ENCODE results near the gene DMD. TPM values are rescaled to one million over a fixed set of nuclear protein-coding genes. Genes with fewer than 3 reads are reported as not detected.

Gene DMD
- total RNA-seq, 3 donors from 2014 or later (not counting 1 experiment from before 2014, with no cell fraction given) = not detected

GRCh38 chrX:33062041-33062440, 149.3 kb downstream of the DMD start:
- Histone ChIP-seq H3K4me3 (ENCODE audit: low read length) (no peak overlapping the region), H3K27me3 (ENCODE audit: control insufficient read depth, insufficient read depth, low read length) (no peaks in the 10 kb centered on the region), H3K36me3 (ENCODE audit: control insufficient read depth, insufficient read depth, low read length) (no peaks in the 10 kb centered on the region), H3K4me1 (ENCODE audit: control insufficient read depth, insufficient read depth, low read length) (no peaks in the 10 kb centered on the region), H3K9me3 (ENCODE audit: control insufficient read depth, insufficient read depth, low read length) (no peaks in the 10 kb centered on the region), H3K27ac (ENCODE audit: low read length) (no peak overlapping the region)
- Mint-ChIP-seq H3K9me3 (peaks cover 2 to 7% of the 10 kb centered on the region in 2 donors), H3K36me3 (no peaks in the 10 kb centered on the region), H3K27ac (no peak overlapping the region), H3K27me3 (ENCODE audit: low read depth in 2 of 2) (no peaks in the 10 kb centered on the region), H3K4me3 (no peak overlapping the region), H3K4me1 (no peaks in the 10 kb centered on the region)
- DNase-seq = no peak
- no peak for ATAC-seq
- no CpG with 5 or more reads among the region's 1 CpG for WGBS (ENCODE audit: insufficient coverage)
- TF ChIP-seq CTCF (IDR thresholded peaks at IDR 0.05) = no peak
- intact Hi-C loops (cut with micrococcal nuclease) = no loop called here

- H3K4me3 ChIP-seq (ENCODE audit: low read length) = no peak overlapping the region
- Mint-ChIP-seq H3K4me1 (no peaks in the 10 kb centered on the region), H3K27ac (no peak overlapping the region), H3K4me3 (no peak overlapping the region), H3K9me3 (peaks cover 2 to 3% of the 10 kb centered on the region in 2 donors), H3K36me3 (no peaks in the 10 kb centered on the region), H3K27me3 (ENCODE audit: low read depth in 2 of 2) (no peaks in the 10 kb centered on the region)
- no peak for DNase-seq
- TF ChIP-seq CTCF (IDR thresholded peaks at IDR 0.05) = no peak
- H3K4me1 ChIP-seq (ENCODE audit: control insufficient read depth, insufficient read depth, low read length) = no peaks in the 10 kb centered on the region
- H3K36me3 ChIP-seq (ENCODE audit: control insufficient read depth, insufficient read depth, low read length) = no peaks in the 10 kb centered on the region
- ATAC-seq = no peak
- no peaks in the 10 kb centered on the region for H3K27me3 ChIP-seq (ENCODE audit: control insufficient read depth, insufficient read depth, low read length)
- no peaks in the 10 kb centered on the region for H3K9me3 ChIP-seq (ENCODE audit: control insufficient read depth, insufficient read depth, low read length)
- no peak overlapping the region for H3K27ac ChIP-seq (ENCODE audit: low read length)
- intact Hi-C loops (cut with micrococcal nuclease) = no loop called here
- 93% methylated on average over 5 of the region's 9 CpGs for WGBS (ENCODE audit: insufficient coverage)
Observed at GRCh38 chrX:33053001-33053400, 158.3 kb downstream of the DMD start.

GRCh38 chrX:33045882-33046281, 165.5 kb downstream of the DMD start:
- Mint-ChIP-seq H3K36me3 (no peaks in the 10 kb centered on the region), H3K4me3 (no peak overlapping the region), H3K4me1 (no peaks in the 10 kb centered on the region), H3K9me3 (peaks cover 0 to 5% of the 10 kb centered on the region in 2 donors), H3K27ac (no peak overlapping the region), H3K27me3 (ENCODE audit: low read depth in 2 of 2) (no peaks in the 10 kb centered on the region)
- 80% methylated on average over 1 of the region's 2 CpGs for WGBS (ENCODE audit: insufficient coverage)
- TF ChIP-seq CTCF (IDR thresholded peaks at IDR 0.05) = no peak
- Histone ChIP-seq H3K4me3 (ENCODE audit: low read length) (no peak overlapping the region), H3K27me3 (ENCODE audit: control insufficient read depth, insufficient read depth, low read length) (no peaks in the 10 kb centered on the region), H3K27ac (ENCODE audit: low read length) (no peak overlapping the region), H3K9me3 (ENCODE audit: control insufficient read depth, insufficient read depth, low read length) (no peaks in the 10 kb centered on the region), H3K4me1 (ENCODE audit: control insufficient read depth, insufficient read depth, low read length) (no peaks in the 10 kb centered on the region), H3K36me3 (ENCODE audit: control insufficient read depth, insufficient read depth, low read length) (no peaks in the 10 kb centered on the region)
- intact Hi-C loops (cut with micrococcal nuclease) = no loop called here
- ATAC-seq = no peak
- DNase-seq = no peak

DNA sequence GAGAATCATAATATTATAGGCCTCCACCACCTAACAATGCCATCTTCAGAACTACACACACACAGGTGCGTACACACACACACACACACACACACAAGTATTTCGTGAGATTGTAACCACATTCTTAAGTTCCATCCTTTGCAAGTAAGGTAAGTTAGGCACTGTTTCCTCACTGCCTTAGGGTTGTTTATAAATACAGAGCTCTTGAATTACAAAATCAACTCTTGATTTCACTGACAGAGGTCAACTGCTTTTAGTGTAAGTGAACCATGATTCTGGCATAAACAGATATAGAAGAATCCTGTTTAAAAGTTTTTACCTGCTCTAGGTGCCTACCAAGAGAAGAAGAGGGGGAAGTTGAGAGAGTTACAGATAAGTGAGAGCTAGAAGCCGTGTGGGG, 166.1 kb downstream of the DMD start:
- TF ChIP-seq CTCF (IDR thresholded peaks at IDR 0.05) = no peak
- Mint-ChIP-seq H3K4me1 (no peaks in the 10 kb centered on the region), H3K27me3 (ENCODE audit: low read depth in 2 of 2) (no peaks in the 10 kb centered on the region), H3K36me3 (no peaks in the 10 kb centered on the region), H3K27ac (no peak overlapping the region), H3K9me3 (peaks cover 0 to 5% of the 10 kb centered on the region in 2 donors), H3K4me3 (no peak overlapping the region)
- intact Hi-C loops (cut with micrococcal nuclease) = no loop called here
- Histone ChIP-seq H3K27ac (ENCODE audit: low read length) (no peak overlapping the region), H3K9me3 (ENCODE audit: control insufficient read depth, insufficient read depth, low read length) (no peaks in the 10 kb centered on the region), H3K4me1 (ENCODE audit: control insufficient read depth, insufficient read depth, low read length) (no peaks in the 10 kb centered on the region), H3K27me3 (ENCODE audit: control insufficient read depth, insufficient read depth, low read length) (no peaks in the 10 kb centered on the region), H3K4me3 (ENCODE audit: low read length) (no peak overlapping the region), H3K36me3 (ENCODE audit: control insufficient read depth, insufficient read depth, low read length) (no peaks in the 10 kb centered on the region)
- ATAC-seq = no peak
- no CpG with 5 or more reads among the region's 3 CpGs for WGBS (ENCODE audit: insufficient coverage)
- no peak for DNase-seq

Data from natural killer cell (primary cell).